Keratinocyte (primary cell): ENCODE results near the gene ANKS1B.

Source experiments
- CTCF ChIP-seq, 3 experiments: IDR thresholded peaks in 1 of 3; conservative IDR thresholded peaks in 1 of 3; optimal IDR thresholded peaks in 1 of 3; 2 replicates in 2 of 3; 3 replicates in 1 of 3; pipeline versions ENCODE3 to v1.5.1; 2011; ENCODE audit warnings: low read length in 3 of 3, mild to moderate bottlenecking in 3 of 3, moderate library complexity in 2 of 3, control low read depth in 1 of 3, inconsistent platforms in 1 of 3; ENCODE audit not compliant: insufficient read depth in 2 of 3; ENCODE audit errors: extremely low read depth in 1 of 3
- EZH2 ChIP-seq: IDR thresholded peaks from one replicate; pipeline ENCODE4 v1.6.1; 2012; ENCODE audit warnings: inconsistent platforms, mild to moderate bottlenecking, low read length, moderate library complexity

DNA sequence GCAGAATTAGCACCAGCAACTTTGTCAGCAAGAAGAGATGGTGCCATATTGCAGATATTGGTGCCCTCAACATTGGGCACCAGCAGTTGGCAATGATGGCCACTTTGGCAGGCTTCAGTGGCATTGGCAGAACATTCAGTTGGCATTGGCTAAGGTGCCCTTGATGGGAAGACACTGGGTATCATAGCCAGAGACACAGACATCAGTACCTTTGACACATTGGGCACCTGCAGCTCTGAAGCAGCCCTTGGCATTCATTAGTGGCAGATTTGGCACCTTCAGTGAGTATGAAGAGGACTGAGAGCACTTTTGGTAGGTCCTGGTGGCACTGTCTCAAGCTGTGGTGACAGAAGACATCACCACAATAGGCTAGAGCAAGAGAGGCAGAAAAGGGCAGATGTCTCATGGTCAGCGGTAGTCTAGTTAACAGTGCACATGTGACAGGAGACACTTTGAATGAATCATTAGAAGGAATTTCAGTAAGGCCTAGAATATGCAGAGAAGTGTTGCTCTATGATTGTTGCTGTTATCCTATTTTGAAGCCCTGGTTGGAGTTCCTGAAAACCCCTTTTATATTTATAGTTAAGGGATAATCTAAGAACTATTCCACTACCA, 917.5 kb downstream of the ANKS1B start:
- no peak for TF ChIP-seq EZH2
- TF ChIP-seq CTCF (optimal IDR thresholded peaks at IDR 0.05 in 1 of 3, IDR thresholded peaks at IDR 0.05 in 1 of 3, conservative IDR thresholded peaks at IDR 0.05 in 1 of 3; ENCODE audit: extremely low read depth in 1 of 3, insufficient read depth in 2 of 3, low read length in 3 of 3) = no peak
